Measurements from ENCODE around the gene DCN.
A peak's percentile ranks its signal among the peaks of the same experiment; 100 is the strongest.

The DCN gene

GRCh38 chr12:91100906-91101305 lies 81.7 kb downstream of the DCN start:
- no peak for DNase-seq (ENCODE audit: low spot score)

DNA sequence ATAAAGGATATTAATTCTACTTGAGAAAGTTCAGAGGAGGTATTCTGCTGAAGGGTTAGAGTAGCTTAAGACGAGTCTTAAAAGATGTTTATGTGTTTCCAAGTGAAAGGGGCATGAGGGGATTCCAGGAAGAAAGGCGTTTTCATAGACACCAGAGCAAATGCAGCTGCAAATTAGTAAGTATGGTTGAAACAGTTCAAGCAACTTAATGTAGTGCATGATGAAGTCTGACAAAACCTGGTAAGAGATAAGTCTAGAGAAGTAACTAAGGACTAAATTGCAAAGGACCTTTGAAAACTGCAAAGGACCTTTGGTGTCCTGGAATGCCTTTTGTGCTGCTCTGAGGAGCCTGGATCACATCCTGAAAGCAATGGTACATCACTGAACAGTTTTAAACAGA lies 82.8 kb downstream of the DCN start:
- no peak for DNase-seq (ENCODE audit: low spot score)

DNA sequence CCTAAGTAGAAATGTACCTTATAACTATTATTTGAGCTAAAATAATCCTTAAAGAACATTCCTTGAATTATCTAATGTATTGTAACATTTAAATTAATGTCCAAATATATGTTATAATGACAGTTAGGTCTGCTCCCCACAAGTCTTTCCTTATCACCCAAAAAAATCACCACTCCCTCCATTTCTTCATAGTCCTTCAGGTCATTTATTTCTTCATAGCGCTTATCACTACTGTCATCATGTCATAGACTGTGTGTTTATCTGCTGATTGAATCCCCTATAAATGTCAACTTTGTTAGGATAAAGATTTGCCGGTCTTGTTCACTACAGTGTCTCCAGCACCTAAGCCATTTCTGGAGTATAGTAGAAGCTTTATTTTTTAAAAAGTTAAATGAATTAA lies 83.3 kb downstream of the DCN start:
- no peak for DNase-seq (ENCODE audit: low spot score)

- DNase-seq (ENCODE audit: low spot score): peak; percentile 26
Measured at GRCh38 chr12:91098941-91099340, 83.7 kb downstream of the DCN start.

- DNase-seq (ENCODE audit: low spot score): no peak
Measured at GRCh38 chr12:91098461-91098860, 84.2 kb downstream of the DCN start.

GRCh38 chr12:91094957-91095356 lies 87.7 kb downstream of the DCN start:
- no peak for DNase-seq (ENCODE audit: low spot score)

- no peak for DNase-seq (ENCODE audit: low spot score)
Measured at GRCh38 chr12:91094032-91094662, 88.5 kb downstream of the DCN start.

GRCh38 chr12:91093341-91093740 lies 89.3 kb downstream of the DCN start:
- DNase-seq (ENCODE audit: low spot score): no peak

DNA sequence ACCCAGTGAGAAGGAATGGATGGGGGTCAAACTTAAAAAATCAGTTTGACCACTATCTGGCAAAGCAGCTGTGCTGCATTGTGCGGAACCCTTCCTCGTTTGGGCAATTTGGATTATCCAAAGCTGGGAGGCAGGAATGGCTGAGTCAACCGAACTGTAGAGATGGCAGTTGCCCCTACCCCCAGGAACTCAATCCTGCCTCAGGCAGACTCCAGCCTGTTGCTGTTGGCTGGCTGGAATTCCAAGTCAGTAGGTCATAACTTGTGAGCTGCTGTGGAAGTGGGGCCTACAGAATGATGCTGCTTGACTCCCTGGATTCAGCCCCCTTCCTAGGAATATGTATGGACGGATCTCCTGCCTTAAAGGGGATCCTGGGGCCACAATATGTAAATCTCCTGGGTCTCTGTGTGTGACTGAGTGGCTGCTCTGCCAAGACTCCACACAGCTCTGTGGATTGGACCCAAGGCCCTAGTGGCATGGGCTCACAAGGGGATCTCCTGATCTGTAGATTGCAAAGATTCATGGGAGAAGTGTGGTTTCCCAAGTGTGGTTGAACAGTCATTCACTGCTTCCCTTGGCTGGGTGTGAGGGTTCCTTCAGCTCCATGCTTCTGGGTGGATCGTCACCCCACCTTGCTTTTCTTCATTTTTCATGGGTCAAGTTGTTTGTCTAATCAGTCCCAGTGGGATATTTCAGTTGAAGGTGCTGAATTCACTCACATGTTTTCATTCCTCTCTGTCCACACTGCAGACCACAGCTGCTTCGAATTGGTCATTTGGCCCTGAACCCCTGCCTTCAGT lies 90.5 kb downstream of the DCN start:
- DNase-seq (ENCODE audit: low spot score): no peak
